GM18861 (cell line): ENCODE results near the gene BICRAL.
"Not testable (repeated sequence)": the region's sequence is repeated elsewhere in the genome, so short reads cannot be mapped to it uniquely, and the experiment has no call there.

Experiments used
- ATAC-seq: cut with Tn5 transposase; IDR thresholded peaks from one replicate; pipeline ENCODE4 v1.9.1; 2021; ENCODE audit not compliant: unreplicated experiment

Gene BICRAL

GRCh38 chr6:42781796-42782688 is at the start of gene BICRAL:
TSS of gene BICRAL (plus strand) at chr6:42782052. CDS start at chr6:42822023, 39,971 bp downstream.
- ATAC-seq: no peak

DNA sequence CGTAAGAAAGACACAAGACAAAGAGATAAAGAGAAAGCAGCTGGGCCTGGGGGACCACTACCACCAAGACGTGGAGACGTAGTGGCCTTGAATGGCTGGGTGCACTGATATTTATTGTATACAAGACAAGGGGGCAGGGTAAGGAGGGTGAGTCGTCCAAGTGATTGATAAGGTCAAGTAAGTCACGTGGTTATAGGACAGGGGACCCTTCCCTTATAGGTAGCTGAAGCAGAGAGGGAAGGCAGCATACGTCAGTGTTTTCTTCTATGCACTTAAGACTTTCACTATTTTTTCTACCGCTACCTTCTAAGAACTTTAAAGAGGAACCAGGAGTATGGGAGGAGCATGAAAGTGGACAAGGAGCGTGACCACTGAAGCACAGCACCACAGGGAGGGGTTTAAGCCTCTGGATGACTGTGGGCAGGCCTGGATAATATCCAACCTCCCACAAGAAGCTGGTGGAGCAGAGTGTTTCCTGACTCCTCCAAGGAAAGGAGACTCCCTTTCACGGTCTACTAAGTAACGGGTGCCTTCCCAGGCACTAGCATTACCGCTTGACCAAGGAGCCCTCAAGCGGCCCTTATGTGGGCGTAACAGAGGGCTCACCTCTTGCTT is 47.9 kb upstream of the BICRAL start:
- not testable (repeated sequence) for ATAC-seq

- no peak for ATAC-seq
These were observed 45.9 kb upstream of the BICRAL start for GRCh38 chr6:42735976-42736375.

DNA sequence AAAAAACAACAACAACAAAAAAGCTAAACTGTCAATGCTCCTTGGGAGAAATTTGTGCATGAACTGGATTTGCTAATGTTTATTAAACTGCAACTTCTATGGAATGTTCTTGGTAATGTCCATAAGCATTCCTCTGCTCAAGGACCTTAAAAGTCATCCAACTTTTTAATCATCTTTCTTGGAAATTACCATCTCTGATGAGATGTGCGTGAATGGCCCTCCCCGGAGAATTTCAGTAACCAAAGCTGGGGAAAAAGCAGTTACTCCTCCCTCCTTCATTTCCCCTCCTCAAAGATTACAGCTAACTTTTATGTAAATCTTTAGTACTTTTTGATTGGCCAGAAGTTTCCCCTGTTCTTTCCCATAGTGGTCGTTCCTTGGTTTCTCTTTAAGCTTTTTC is 41.1 kb upstream of the BICRAL start:
- ATAC-seq: no peak

DNA sequence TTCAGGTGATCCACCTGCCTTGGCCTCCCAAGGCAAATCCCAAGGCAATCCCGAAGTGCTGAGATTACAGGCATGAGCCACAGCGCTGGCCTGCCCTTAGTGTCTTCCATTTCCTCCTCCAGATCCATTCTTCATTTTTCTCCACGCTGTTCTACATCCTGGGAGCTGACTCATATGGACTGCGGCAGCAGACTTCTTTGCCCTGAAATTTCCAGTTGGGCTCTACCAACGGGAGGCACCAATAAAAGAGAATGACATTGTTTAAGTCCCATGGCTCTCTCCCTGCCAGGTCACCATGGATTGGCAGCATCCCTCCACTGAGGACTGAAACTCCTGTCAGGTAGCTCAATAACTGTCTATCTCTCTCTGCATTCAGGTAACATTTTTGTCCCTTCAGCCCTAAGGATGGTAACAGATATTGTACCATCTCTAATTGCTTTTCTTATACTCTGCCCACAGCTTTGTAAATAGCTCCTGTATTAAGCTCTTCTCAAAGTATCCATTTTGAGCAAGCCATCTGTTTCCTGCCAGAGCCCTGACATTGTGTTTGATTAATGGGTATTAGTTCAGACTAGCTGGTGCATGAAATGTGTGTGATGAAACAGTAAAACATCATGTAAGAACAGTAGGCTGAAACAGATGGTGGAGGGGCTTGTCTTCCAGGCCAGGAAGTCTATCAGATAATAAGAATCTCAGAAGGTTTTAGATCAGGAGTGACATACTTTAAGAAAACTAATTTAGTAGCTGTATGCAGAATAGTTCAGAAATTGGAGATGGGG is 39.5 kb upstream of the BICRAL start:
- no peak for ATAC-seq

GRCh38 chr6:42744351-42744893 is 37.4 kb upstream of the BICRAL start:
- no peak for ATAC-seq

GRCh38 chr6:42745083-42745639 is 36.7 kb upstream of the BICRAL start:
- ATAC-seq: no peak

DNA sequence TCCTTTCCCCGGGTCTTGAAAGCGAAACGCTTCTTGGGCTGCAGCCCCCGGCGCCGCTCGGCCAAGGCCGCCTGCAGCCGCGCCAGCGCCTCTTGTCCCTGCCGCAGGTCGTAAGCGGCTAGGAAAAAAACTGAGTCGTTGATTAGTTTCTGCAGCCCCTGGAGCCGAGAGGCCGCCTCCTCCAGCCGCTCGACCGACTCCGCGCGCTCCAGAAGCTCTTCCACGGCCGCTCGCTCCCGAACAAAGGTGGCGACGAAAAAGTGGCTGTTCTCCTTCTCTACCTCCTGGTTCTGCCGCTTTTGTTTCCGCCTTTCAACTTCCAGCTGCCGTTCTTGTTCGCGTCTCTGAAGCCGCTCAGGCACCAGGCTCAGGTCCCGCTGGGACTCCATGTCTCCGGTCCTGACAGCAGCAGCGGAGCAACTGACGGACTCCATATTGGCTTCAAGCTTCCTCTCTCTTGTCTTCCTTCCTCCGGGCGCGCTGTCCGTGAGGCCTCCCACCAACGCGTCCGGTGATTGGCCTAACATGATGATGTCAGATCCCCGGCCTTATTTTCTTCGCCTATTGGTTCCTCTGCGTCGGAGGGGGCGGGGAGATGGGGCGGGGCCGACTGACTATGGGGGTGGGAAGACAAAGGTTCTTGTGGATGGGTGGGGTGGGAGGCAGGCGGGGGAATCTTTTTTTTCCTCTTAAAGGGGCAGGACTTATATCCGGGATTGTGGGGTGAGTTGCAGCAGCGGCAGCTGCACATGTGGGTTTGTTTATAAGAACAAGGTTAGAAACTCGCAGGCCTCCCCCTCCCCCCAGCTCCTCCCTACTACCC is 36.0 kb upstream of the BICRAL start, which contains the start of gene TBCC:
Gene TBCC (minus strand): TSS at position 464 of the 823 bp plus-strand sequence. CDS start 30 bp downstream, at position 434.
- ATAC-seq: peak; percentile 72

DNA sequence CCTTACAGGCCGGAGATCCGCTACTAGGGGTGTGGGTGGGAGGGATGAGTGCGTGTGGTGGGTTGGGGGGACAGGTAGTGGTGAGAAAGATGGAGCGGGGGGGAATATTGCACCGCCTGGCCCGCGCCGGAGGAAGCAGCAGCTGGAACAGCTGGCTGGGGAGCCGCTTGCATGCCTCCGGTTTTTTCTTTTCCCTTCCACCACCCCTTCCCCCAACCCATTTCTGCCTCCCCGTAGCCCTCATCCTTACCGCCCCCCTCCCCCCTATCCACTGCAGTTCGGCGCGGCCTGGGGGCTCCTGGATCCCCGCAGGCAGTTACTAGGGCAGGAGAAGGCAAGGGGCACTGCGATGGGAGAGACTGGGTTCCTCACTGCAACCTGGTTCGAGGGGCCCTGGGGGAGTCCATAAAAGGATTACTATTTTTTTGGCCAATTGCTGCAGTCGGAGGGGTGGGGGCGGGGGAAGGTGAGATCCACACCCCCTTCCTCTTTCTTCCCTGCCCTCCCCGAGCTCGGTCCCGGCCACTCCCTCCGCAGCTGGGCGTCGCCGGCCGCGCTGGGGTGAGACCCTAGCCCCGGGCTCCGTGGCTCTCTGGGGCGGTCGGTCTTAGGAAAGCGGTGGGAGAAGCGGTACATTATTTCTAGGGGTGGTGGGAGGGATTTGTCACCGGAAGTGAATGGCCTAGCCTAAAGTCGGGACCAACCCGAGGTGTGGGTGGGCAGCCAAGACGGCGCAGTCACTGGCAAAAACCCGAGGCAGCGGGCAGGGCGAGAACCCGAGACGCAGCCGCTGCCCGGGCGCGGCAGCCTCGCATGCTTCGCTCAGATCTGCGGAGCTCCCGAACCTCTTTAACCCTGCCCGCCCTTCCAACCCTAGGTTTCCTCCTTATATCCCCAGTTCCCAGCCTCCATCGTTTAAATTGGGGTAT is 35.1 kb upstream of the BICRAL start:
- peak; percentile 48 for ATAC-seq

DNA sequence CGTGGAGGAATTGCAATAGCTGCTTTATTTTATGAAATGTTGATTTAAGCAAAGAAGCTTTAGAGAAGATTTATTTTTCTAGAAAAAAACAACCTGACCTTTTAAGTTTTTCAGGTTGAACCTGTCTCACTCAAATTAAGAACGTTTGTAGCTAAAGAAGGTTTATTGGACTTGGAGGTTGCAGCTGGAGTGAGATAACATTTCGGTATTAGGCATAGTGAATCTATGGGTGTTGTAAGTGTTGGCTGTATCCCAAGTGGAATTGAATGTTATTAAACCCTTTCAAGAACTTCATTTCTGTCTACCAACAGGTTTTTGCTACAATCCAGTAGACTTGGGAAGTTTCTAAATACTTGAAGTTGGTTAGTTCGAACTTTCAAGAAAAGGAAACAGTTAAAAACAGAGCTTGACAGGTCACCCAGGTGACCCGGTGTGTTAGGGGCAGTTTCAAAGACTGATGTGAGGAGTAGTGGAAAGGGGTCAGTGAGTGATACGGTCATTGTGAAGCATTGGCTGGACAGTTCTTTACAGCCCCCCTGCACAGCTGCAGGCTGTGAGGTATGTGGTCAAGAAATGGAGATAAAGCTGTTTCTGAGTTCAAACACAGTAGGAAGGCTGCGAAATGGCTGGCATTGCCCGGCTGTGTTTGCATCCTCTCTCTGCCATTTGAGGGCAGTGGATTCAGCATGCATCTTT is 33.5 kb upstream of the BICRAL start:
- no peak for ATAC-seq

DNA sequence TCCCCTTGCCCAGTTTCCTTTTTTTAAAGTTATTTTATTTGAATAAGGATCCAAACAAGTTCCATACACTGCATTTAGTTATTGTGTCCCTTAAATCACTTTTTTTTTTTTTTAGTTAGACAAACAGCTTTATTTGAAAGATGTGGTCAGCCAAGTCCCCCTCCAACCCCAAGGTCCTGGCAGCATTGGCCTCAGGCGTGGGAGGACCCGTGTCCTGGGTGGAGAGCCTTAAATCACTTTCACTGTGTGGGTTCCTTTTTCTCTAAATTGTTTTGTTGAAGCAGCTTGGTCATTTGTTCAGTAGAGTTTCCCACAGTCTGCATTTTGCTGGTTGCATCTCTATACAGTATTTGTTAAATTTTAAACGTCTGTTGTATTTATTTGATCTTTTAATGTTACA is 30.8 kb upstream of the BICRAL start:
- ATAC-seq: no peak

DNA sequence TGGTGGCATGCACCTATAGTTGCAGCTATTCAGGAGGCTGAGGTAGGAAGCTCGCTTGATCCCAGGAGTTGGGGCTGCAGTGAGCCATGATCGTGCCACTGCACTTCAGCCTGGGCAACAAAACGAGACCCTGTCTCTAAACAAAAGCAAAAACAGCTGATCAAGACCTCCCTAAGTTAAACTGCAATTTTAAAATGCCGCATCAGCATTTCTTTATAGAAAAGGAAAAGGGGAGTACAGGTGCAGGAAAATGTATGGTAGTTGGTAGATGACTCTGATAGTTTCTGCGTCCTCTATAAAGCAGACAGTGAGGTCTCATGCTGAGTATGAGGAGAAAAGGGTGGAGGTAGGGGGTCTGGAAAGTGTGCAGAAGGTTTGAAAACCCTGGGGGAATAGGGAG is 27.1 kb upstream of the BICRAL start:
- no peak for ATAC-seq

GRCh38 chr6:42756722-42757121 is 25.1 kb upstream of the BICRAL start:
- no peak for ATAC-seq

DNA sequence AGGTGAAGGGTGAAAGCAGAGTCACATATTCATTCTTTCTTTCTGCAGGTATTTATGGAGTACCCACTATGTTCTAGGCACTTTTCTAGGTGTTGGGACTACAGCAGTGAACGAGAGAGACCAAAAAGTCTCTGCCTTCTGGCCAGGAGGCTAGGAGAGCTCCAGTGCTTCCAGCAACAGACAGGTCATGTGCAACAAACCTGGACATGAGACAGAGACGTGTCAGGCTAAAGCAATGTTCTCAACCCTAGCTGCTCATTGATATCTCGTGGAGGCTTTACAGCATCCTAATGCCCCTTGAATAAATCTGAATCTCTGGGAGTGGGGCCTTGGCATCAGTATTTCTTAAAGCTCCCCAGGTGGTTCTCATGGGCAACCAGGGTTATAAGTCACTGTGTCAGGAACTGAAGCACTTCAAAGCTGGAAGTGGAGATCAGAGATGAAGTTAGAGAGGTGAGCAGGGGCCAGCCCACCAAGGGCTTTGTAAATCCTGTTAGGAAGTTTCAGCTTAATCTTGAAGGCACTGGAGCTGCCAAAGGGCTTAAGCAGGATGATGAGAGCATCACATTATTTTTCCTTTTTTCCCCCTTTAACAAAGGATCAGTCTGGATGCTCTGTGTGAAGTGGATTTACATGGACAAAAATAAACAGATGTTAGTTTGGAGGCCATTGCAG is 23.0 kb upstream of the BICRAL start:
- no peak for ATAC-seq

DNA sequence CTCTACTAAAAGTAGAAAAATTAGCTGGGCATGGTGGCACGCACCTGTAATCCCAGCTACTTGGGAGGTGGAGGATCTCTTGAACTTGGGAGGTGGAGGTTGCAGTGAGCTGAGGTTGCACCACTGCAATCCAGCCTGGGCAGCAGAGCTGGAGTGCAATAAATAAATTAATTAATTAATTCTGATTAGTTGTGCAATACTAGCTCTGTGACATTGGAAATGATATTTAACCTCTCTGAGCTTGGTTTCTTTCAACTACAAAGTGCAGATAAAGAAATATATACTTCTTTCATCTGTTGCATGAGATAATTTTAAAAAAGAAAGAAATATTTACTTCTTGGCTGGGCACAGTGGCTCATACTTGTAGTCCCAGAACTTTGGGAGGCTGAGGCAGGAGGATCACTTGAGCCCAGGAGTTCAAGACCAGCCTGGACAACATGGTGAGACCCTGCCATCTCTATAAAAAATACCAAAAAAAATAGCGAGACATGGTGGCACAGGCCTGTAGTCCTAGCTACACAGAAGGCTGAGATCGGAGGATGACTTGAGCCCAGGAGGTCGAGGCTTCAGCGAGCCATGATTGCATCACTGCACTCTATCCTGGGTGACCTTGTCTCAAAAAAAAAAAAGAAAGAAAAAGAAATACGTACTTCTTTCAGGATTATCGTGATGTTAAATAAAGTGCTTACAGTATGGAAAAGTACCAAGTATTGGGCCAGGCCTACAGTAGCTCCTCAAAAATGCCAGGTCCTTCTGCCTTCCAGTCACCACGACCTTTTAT is 20.4 kb upstream of the BICRAL start:
- ATAC-seq: no peak

- no peak for ATAC-seq
These were observed 19.4 kb upstream of the BICRAL start for GRCh38 chr6:42762426-42762859.

- ATAC-seq: no peak
These were observed 18.9 kb upstream of the BICRAL start for GRCh38 chr6:42762950-42763349.
